22Rv1 (cell line): ENCODE data around the gene ATXN1.

Source experiments
- H3K27ac ChIP-seq: fragments of 450-650 bp; 2 replicates; pipeline ENCODE4 v1.5.1; 2017
- ZFX ChIP-seq: fragments of 450-650 bp; IDR thresholded peaks from 2 replicates; pipeline ENCODE4 v1.6.1; 2017; ENCODE audit warnings: antibody characterized with exemption, borderline replicate concordance
- TF ChIP-seq, protein P1 (sequence below): fragments of 450-650 bp; IDR thresholded peaks from 2 replicates; pipeline ENCODE4 v1.5.1; 2017; ENCODE audit warnings: mild to moderate bottlenecking

Gene ATXN1

DNA sequence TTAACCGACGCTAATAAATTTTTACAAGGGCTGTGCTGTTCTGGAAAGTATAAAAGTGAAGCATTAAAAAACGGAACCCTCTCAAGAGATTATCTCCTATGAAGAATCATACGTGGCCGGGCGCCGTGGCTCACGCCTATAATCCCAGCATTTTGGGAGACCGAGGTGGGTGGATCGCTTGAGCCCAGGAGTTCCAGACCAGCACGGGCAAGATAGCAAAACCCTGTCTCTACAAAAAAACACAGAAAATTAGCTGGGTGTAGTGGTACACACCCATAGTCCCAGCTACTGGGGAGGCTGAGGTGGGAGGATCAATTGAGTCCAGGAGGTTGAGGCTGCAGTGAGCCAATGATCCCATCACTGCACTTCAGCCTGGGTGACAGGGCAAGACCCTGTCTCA, 439.4 kb downstream of the ATXN1 start:
- no peak overlapping the region for H3K27ac ChIP-seq
- TF ChIP-seq, protein P1, sequence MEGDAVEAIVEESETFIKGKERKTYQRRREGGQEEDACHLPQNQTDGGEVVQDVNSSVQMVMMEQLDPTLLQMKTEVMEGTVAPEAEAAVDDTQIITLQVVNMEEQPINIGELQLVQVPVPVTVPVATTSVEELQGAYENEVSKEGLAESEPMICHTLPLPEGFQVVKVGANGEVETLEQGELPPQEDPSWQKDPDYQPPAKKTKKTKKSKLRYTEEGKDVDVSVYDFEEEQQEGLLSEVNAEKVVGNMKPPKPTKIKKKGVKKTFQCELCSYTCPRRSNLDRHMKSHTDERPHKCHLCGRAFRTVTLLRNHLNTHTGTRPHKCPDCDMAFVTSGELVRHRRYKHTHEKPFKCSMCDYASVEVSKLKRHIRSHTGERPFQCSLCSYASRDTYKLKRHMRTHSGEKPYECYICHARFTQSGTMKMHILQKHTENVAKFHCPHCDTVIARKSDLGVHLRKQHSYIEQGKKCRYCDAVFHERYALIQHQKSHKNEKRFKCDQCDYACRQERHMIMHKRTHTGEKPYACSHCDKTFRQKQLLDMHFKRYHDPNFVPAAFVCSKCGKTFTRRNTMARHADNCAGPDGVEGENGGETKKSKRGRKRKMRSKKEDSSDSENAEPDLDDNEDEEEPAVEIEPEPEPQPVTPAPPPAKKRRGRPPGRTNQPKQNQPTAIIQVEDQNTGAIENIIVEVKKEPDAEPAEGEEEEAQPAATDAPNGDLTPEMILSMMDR, result no peak
- no peak for TF ChIP-seq ZFX

DNA sequence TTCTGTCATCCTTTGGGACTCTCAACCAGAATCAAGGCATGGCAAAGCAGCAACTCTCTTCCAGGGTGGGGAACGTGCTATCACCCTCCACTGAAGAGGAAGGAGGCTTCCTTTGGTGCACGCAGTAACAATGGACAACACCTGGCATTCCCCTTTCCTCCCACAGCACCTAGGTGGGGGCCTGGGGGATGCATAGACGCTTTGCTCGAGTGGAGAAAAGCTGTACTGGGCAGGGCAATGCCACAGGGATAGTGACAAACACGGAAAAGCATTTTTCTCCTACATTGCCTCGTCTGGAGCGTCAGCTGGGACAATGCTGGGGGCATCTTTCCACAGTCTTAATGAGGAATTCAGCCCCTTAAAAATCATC, 439.9 kb downstream of the ATXN1 start:
- TF ChIP-seq ZFX, result no peak
- TF ChIP-seq, protein P1, result no peak
- H3K27ac ChIP-seq, result no peak overlapping the region

DNA sequence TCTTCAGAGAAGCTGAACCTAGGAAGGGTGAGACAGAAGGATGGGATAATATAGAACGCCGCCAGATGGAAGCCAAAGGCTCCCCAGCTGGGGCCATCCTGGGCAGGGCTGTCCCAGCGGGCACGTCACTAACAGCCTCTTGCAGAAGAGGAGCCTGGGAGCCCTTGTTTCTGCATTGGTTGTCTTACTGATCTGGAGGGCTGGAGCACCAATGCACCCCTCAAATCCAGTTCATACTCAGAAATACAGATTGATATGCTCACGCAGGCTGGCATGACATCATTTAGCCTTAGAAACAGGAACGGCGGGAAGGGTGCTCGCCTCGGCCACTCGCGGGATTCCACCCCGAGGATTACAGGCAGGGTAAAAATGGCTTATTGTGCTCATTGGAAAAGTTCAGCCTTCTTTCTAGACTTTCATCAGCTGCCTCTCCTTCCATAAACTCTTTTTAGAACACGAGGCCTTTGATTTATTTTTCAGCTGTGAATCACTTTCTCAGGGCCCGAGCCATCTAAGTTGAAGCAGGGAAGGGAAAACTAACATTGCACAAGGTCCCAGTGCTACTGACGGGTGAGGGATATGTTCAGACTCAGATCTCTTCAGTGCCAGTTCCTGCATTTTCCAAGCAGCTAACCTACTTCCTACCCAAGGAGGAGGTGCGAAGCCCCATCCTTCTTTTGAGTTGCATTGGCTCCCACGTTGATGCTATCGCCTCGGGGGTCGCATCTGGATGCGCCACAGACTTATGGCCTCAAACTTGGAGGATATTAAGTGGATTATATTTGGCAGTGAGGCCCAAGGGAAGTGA, 440.5 kb downstream of the ATXN1 start:
- H3K27ac ChIP-seq, result no peak overlapping the region
- no peak for TF ChIP-seq ZFX
- TF ChIP-seq, protein P1, result no peak

DNA sequence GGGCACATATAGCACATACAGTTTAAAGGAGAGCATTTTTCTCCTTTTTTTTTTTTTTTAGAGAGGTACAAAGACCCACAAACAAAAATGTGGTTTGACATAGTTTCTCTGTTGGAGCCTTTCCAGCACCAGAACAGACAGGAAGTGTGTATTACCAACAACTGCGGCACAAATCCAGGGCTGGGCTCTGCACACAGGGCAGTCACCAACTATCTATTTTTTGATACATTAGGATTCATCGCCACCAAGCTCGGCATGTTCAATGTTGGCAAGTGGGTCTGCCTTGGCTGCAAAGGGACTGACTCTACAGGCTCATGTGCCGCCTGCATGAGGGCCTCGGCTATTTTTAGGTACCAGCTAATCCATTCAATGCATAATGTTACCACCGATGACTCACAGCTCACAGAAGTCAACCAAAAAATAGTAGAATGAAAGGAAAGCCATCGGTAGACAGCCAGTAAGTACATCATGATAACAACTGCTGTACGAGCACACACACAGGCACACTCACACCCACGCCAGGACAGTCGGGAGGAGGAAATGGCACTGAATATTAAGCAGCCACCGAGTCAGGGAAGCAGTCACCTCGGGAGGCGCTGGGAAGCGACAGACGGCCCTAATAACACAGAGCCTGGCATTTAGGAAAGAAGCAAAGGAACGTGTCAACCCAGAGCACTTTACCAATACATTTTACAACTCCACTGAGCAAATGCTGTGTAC, 441.3 kb downstream of the ATXN1 start:
- no peak overlapping the region for H3K27ac ChIP-seq
- TF ChIP-seq, protein P1, result no peak
- TF ChIP-seq ZFX, result no peak

DNA sequence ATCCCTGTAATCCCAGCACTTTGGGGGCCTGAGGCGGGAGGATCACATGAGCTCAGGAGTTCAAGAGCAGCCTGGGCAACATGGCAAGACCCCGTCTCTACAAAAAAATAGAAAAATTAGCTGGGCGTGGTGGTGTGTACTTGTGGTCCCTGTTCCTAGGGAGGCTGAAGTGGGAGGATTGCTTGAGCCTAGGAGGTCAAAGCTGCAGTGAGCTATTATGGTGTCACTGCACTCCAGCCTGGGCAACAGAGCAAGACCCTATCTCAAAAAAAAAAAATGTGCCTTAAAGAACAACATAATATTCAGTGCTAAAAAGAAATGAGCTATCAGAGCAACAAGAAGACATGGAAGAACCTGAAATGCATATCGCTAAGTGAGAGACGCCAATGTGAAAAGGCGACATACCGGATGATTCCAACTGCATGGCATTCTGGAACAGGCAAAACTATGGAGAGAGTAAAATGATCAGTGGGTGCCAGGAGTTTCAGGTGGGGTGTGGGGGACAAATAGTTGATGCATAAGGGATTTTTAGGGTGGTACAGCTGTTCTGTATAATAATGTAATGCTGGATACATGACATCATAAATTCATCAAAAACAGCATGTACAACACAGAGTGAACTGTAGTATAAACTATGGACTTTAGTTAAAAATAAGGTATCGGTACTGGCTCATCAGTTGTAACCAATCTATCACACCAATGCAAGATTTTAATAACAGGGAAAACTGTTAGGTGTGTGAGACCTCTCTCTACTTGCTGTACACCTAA, 442.1 kb downstream of the ATXN1 start:
- TF ChIP-seq, protein P1, result no peak
- H3K27ac ChIP-seq, result no peak overlapping the region

DNA sequence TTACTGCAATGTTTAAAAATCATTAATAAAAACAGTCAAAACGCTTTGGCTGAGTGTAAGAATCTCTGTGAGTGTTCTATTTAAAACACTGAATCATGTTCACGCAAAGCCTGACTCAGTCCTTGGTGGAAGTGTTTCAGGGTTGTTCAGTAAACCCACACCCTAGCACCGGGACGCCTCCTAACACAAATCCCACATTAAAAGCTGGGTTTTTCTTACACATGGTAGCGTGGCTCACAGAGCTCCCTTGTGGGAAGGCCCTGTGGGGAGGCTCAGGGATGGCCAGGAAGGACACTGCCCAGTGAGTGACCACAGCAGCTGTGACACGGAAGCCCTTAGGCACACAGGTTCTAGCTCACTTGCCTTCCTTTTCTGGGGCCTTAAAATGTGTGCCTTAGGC, 442.7 kb downstream of the ATXN1 start:
- no peak for TF ChIP-seq ZFX
- TF ChIP-seq, protein P1, result no peak
- H3K27ac ChIP-seq, result no peak overlapping the region
